SU-DHL-6 (cell line): Measurements from ENCODE around the gene SFRP5.

Experiments
- H2AFZ ChIP-seq: fragments of 200-600 bp; sonication (generic); 2 replicates; pipeline ENCODE4 v1.6.1; 2014; ENCODE audit warnings: low read depth, mild to moderate bottlenecking, moderate library complexity, mixed read lengths, antibody characterized with exemption, low read length; ENCODE audit not compliant: severe bottlenecking
- H3F3A ChIP-seq: fragments of 200-600 bp; shearing (Covaris generic); 2 replicates; pipeline ENCODE4 v1.6.0; 2016; ENCODE audit warnings: antibody characterized with exemption, mild to moderate bottlenecking; ENCODE audit not compliant: insufficient read depth
- H3K27ac ChIP-seq: fragments of 200-600 bp; sonication (generic); 2 replicates; pipeline ENCODE4 v1.5.1; 2016; ENCODE audit warnings: low read depth, mild to moderate bottlenecking, low read length, moderate library complexity, mixed read lengths
- H3K27me3 ChIP-seq: fragments of 200-600 bp; sonication (generic), shearing (Covaris generic); 2 replicates; pipeline ENCODE4 v1.6.0; 2014; ENCODE audit warnings: mild to moderate bottlenecking, low read length
- H3K36me3 ChIP-seq: fragments of 200-600 bp; sonication (generic); 2 replicates; pipeline ENCODE4 v1.6.1; 2014; ENCODE audit warnings: mild to moderate bottlenecking, low read length, mixed read lengths
- H3K4me2 ChIP-seq: fragments of 300-600, 200-600 bp; shearing (Covaris generic), sonication (generic); 2 replicates; pipeline ENCODE4 v1.6.0; 2014; ENCODE audit warnings: low read length, low read depth, mild to moderate bottlenecking; ENCODE audit not compliant: poor library complexity, severe bottlenecking
- H3K4me3 ChIP-seq: fragments of 200-600 bp; sonication (generic); 2 replicates; pipeline ENCODE4 v1.5.1; 2014; ENCODE audit warnings: antibody characterized with exemption, low read length, mild to moderate bottlenecking, mixed read lengths; ENCODE audit not compliant: insufficient read depth, poor library complexity, severe bottlenecking
- H3K79me2 ChIP-seq: fragments of 200-600 bp; sonication (generic); 2 replicates; pipeline ENCODE4 v1.6.1; 2014; ENCODE audit warnings: mild to moderate bottlenecking, low read length, moderate library complexity; ENCODE audit not compliant: insufficient read depth
- H3K9ac ChIP-seq: fragments of 200-600 bp; sonication (generic); 2 replicates; pipeline ENCODE4 v1.7.0; 2014; ENCODE audit warnings: mild to moderate bottlenecking, low read length
- H3K9me2 ChIP-seq: fragments of 200-600 bp; sonication (generic); replicated peaks from 2 replicates; pipeline ENCODE4 v1.6.1; 2014; ENCODE audit warnings: low read length; ENCODE audit not compliant: insufficient read depth
- H3K9me3 ChIP-seq: fragments of 200-600 bp; sonication (generic); 2 replicates; pipeline ENCODE4 v1.6.1; 2014; ENCODE audit warnings: low read length, mixed read lengths; ENCODE audit not compliant: insufficient read depth
- H4K20me1 ChIP-seq: fragments of 200-600 bp; sonication (generic); 2 replicates; pipeline ENCODE4 v1.6.1; 2014; ENCODE audit warnings: low read depth, mild to moderate bottlenecking, antibody characterized with exemption, low read length, moderate library complexity, mixed read lengths
- EZH2phosphoT487 ChIP-seq: fragments of 200-600 bp; sonication (generic), shearing (Covaris generic); conservative IDR thresholded peaks from 2 replicates; pipeline ENCODE4 v1.6.1; 2018; ENCODE audit warnings: mild to moderate bottlenecking, antibody characterized with exemption, low read length, moderate library complexity, mixed read lengths
- TF ChIP-seq, protein P1 (sequence below): fragments of 200-600 bp; sonication (generic); IDR thresholded peaks from one replicate; pipeline ENCODE4 v1.5.1; 2017; ENCODE audit warnings: antibody characterized with exemption, mild to moderate bottlenecking, low read length, moderate library complexity; ENCODE audit not compliant: insufficient read depth, poor library complexity, severe bottlenecking

The SFRP5 gene

GRCh38 chr10:97816609-97817008 is 44.8 kb upstream of the SFRP5 start:
- H3F3A ChIP-seq: no peaks in the 10 kb centered on the region
- H3K4me2 ChIP-seq: no peak overlapping the region
- H4K20me1 ChIP-seq: no peaks in the 10 kb centered on the region
- no peaks in the 10 kb centered on the region for H3K36me3 ChIP-seq
- no peaks in the 10 kb centered on the region for H3K79me2 ChIP-seq
- H3K9me2 ChIP-seq: no peaks in the 10 kb centered on the region
- H2AFZ ChIP-seq: no peak overlapping the region
- H3K9me3 ChIP-seq: no peaks in the 10 kb centered on the region
- TF ChIP-seq EZH2phosphoT487: no peak
- TF ChIP-seq, protein P1, sequence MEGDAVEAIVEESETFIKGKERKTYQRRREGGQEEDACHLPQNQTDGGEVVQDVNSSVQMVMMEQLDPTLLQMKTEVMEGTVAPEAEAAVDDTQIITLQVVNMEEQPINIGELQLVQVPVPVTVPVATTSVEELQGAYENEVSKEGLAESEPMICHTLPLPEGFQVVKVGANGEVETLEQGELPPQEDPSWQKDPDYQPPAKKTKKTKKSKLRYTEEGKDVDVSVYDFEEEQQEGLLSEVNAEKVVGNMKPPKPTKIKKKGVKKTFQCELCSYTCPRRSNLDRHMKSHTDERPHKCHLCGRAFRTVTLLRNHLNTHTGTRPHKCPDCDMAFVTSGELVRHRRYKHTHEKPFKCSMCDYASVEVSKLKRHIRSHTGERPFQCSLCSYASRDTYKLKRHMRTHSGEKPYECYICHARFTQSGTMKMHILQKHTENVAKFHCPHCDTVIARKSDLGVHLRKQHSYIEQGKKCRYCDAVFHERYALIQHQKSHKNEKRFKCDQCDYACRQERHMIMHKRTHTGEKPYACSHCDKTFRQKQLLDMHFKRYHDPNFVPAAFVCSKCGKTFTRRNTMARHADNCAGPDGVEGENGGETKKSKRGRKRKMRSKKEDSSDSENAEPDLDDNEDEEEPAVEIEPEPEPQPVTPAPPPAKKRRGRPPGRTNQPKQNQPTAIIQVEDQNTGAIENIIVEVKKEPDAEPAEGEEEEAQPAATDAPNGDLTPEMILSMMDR: no peak
- H3K27ac ChIP-seq: no peak overlapping the region
- no peak overlapping the region for H3K9ac ChIP-seq
- H3K27me3 ChIP-seq: no peaks in the 10 kb centered on the region
- H3K4me3 ChIP-seq: no peak overlapping the region

GRCh38 chr10:97814996-97815395 is 43.2 kb upstream of the SFRP5 start:
- H3K9me3 ChIP-seq: no peaks in the 10 kb centered on the region
- H3K36me3 ChIP-seq: no peaks in the 10 kb centered on the region
- H3K27ac ChIP-seq: no peak overlapping the region
- no peaks in the 10 kb centered on the region for H3K79me2 ChIP-seq
- H3K9me2 ChIP-seq: no peaks in the 10 kb centered on the region
- H3K27me3 ChIP-seq: no peaks in the 10 kb centered on the region
- H4K20me1 ChIP-seq: no peaks in the 10 kb centered on the region
- TF ChIP-seq, protein P1: no peak
- TF ChIP-seq EZH2phosphoT487: no peak
- no peaks in the 10 kb centered on the region for H3F3A ChIP-seq
- no peak overlapping the region for H3K9ac ChIP-seq
- H3K4me3 ChIP-seq: no peak overlapping the region
- no peak overlapping the region for H2AFZ ChIP-seq
- H3K4me2 ChIP-seq: no peak overlapping the region

DNA sequence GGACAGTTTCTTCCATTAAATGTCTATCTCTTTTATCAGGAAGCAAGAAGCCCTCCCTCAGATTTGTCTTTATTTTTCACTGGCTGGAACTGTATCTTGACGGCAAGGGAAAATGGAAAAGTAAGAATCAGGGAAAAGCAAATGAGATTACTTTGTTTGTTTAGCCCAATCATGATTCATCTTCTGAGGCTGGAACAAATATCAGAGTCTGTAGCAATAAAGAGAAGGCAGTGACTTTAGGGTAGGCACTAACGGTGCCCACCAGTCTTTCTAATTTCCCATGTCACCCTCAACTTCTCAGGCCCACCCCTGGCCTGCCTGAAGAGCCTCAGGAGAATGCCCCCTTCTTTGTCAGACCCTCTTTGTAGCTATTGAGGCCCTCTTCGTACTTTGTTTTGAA is 41.5 kb upstream of the SFRP5 start:
- Histone ChIP-seq H3K36me3 (no peaks in the 10 kb centered on the region), H3K27ac (no peak overlapping the region), H3K27me3 (no peaks in the 10 kb centered on the region), H3K9me3 (no peaks in the 10 kb centered on the region), H2AFZ (peak overlapping the region; percentile 26), H3K79me2 (no peaks in the 10 kb centered on the region), H3F3A (no peaks in the 10 kb centered on the region), H3K4me3 (no peak overlapping the region), H4K20me1 (no peaks in the 10 kb centered on the region), H3K4me2 (no peak overlapping the region), H3K9me2 (no peaks in the 10 kb centered on the region), H3K9ac (no peak overlapping the region)
- TF ChIP-seq, protein P1: no peak
- TF ChIP-seq EZH2phosphoT487: no peak

GRCh38 chr10:97812696-97813095 is 40.9 kb upstream of the SFRP5 start:
- no peaks in the 10 kb centered on the region for H4K20me1 ChIP-seq
- no peak overlapping the region for H3K9ac ChIP-seq
- no peaks in the 10 kb centered on the region for H3K36me3 ChIP-seq
- no peak overlapping the region for H3K27ac ChIP-seq
- H3K4me3 ChIP-seq: no peak overlapping the region
- H3K9me2 ChIP-seq: no peaks in the 10 kb centered on the region
- H3F3A ChIP-seq: no peaks in the 10 kb centered on the region
- H3K4me2 ChIP-seq: no peak overlapping the region
- no peaks in the 10 kb centered on the region for H3K9me3 ChIP-seq
- H2AFZ ChIP-seq: no peak overlapping the region
- no peak for TF ChIP-seq EZH2phosphoT487
- TF ChIP-seq, protein P1: no peak
- H3K27me3 ChIP-seq: no peaks in the 10 kb centered on the region
- H3K79me2 ChIP-seq: no peaks in the 10 kb centered on the region
